Common myeloid progenitor, CD34-positive (primary cell): ENCODE measurements around the gene OR6J1.
"Not testable (repeated sequence)": the region's sequence is repeated elsewhere in the genome, so short reads cannot be mapped to it uniquely, and the experiment has no call there.

ENCODE experiments used
- CTCF ChIA-PET: fragments of 350-600 bp; sonication (Branson Sonifier 250); formaldehyde crosslinking; loops from one replicate; lab custom pipeline; 2021; ENCODE audit warnings: antibody characterized with exemption; lab: Charles Lee
- POLR2A ChIA-PET: fragments of 350-600 bp; sonication (Branson Sonifier 250); formaldehyde crosslinking; loops from one replicate; lab custom pipeline; 2021; ENCODE audit warnings: antibody characterized with exemption; lab: Charles Lee
- DNase-seq, 3 donors: peaks; one replicate each; pipeline versions ENCODE4 v3.0.0 to v3.0.0-alpha.2; 2013
- H3K27ac ChIP-seq, 2 experiments: 1 replicate in 1 of 2; 2 replicates in 1 of 2; pipeline ENCODE4 v1.7.0; 2013; ENCODE audit warnings: inconsistent platforms in 2 of 2, low read length in 2 of 2, mild to moderate bottlenecking in 2 of 2, low read depth in 1 of 2, moderate library complexity in 1 of 2; ENCODE audit not compliant: severe bottlenecking in 2 of 2, insufficient read depth in 1 of 2, poor library complexity in 1 of 2
- H3K27me3 ChIP-seq, 5 experiments: replicated peaks in 2 of 5; 1 replicate in 3 of 5; 2 replicates in 2 of 5; pipeline versions ENCODE4 v1.6.1 to v1.7.0; 2013; ENCODE audit warnings: low read length in 4 of 5, mild to moderate bottlenecking in 2 of 5, moderate library complexity in 2 of 5, inconsistent platforms in 1 of 5; ENCODE audit not compliant: insufficient read depth in 5 of 5, control insufficient read depth in 4 of 5
- H3K36me3 ChIP-seq, 4 experiments: 1 replicate in 2 of 4; 2 replicates in 2 of 4; pipeline versions ENCODE4 v1.6.1 to v1.7.0; 2013; ENCODE audit warnings: low read length in 3 of 4, control low read depth in 1 of 4, mild to moderate bottlenecking in 1 of 4; ENCODE audit not compliant: control insufficient read depth in 4 of 4, insufficient read depth in 4 of 4
- H3K4me1 ChIP-seq, 4 experiments: 1 replicate in 3 of 4; 2 replicates in 1 of 4; pipeline versions ENCODE4 v1.6.1 to v1.7.1; 2013; ENCODE audit warnings: low read length in 3 of 4, mild to moderate bottlenecking in 3 of 4, control low read depth in 1 of 4, inconsistent platforms in 1 of 4, moderate library complexity in 1 of 4; ENCODE audit not compliant: control insufficient read depth in 4 of 4, insufficient read depth in 4 of 4; ENCODE audit errors: control extremely low read depth in 1 of 4
- H3K4me3 ChIP-seq, 7 experiments: 1 replicate in 4 of 7; 2 replicates in 3 of 7; pipeline versions ENCODE4 v1.5.1 to v1.7.0; 2013; ENCODE audit warnings: mild to moderate bottlenecking in 7 of 7, low read length in 6 of 7, moderate library complexity in 6 of 7, inconsistent platforms in 2 of 7, low read depth in 2 of 7, control low read depth in 1 of 7; ENCODE audit not compliant: insufficient read depth in 4 of 7, control insufficient read depth in 1 of 7; ENCODE audit errors: extremely low read depth in 1 of 7
- H3K9me3 ChIP-seq, 5 experiments: 1 replicate in 4 of 5; 2 replicates in 1 of 5; pipeline versions ENCODE4 v1.6.1 to v1.7.1; 2013; ENCODE audit warnings: low read length in 4 of 5, mild to moderate bottlenecking in 2 of 5, inconsistent platforms in 1 of 5, low read depth in 1 of 5, moderate library complexity in 1 of 5; ENCODE audit not compliant: control insufficient read depth in 4 of 5, insufficient read depth in 2 of 5; ENCODE audit errors: control extremely low read depth in 1 of 5
- WGBS: methylation state at CpG from one replicate; pipeline ENCODE4 v1.1.5; 2013; ENCODE audit not compliant: insufficient coverage; 5-methylcytosine and 5-hydroxymethylcytosine counted together

Gene OR6J1

GRCh38 chr14:22683428-22683827 is 39.3 kb upstream of the OR6J1 start:
- CTCF ChIA-PET: interaction anchor here (0.9 to 1.3 kb wide), 2 partner anchors 20 to 24 kb away, joined by 3 read pairs; no protein-coding TSS in a partner anchor
- DNase-seq, H3K27me3 ChIP-seq, H3K4me1 ChIP-seq, H3K9me3 ChIP-seq, H3K4me3 ChIP-seq, POLR2A ChIA-PET, H3K27ac ChIP-seq, H3K36me3 ChIP-seq: not testable (repeated sequence)
- no CpG with 5 or more reads among the region's 3 CpGs for WGBS

GRCh38 chr14:22678221-22678620 is 34.1 kb upstream of the OR6J1 start:
- CTCF ChIA-PET: interaction anchor here (2.3 kb wide), 1 partner anchor 19 kb away, joined by 8 read pairs; no protein-coding TSS in a partner anchor
- Histone ChIP-seq H3K36me3 (no peaks in the 10 kb centered on the region), H3K27ac (no peak overlapping the region), H3K27me3 (peaks cover 0 to 4% (median 0%) of the 10 kb centered on the region in 5 experiments), H3K4me3 (no peak overlapping the region), H3K9me3 (peaks cover 0 to 4% (median 0%) of the 10 kb centered on the region in 5 experiments), H3K4me1 (no peaks in the 10 kb centered on the region)
- WGBS: no CpG with 5 or more reads among the region's 2 CpGs
- no peak for DNase-seq
- POLR2A ChIA-PET: no interaction called here

- not testable (repeated sequence) for DNase-seq, H3K27ac ChIP-seq, H3K4me3 ChIP-seq, H3K9me3 ChIP-seq, H3K4me1 ChIP-seq, H3K27me3 ChIP-seq, H3K36me3 ChIP-seq
- whole genome bisulfite sequencing: 92% methylated on average over 2 of the region's 2 CpGs
- ChIA-PET CTCF (interaction anchor here (2.3 kb wide), 1 partner anchor 19 kb away, joined by 8 read pairs; no protein-coding TSS in a partner anchor), POLR2A (interaction anchor here (0.7 kb wide), 1 partner anchor 171 kb away, joined by 3 read pairs; no protein-coding TSS in a partner anchor)
Observed at GRCh38 chr14:22677551-22677950, 33.4 kb upstream of the OR6J1 start.

GRCh38 chr14:22671622-22672021 is 27.5 kb upstream of the OR6J1 start:
- no peak overlapping the region for H3K4me3 ChIP-seq
- ChIA-PET CTCF (no interaction called here), POLR2A (no interaction called here)
- no peak overlapping the region for H3K27ac ChIP-seq
- H3K27me3 ChIP-seq: no peaks in the 10 kb centered on the region
- H3K9me3 ChIP-seq: no peaks in the 10 kb centered on the region
- H3K4me1 ChIP-seq: no peaks in the 10 kb centered on the region
- no peaks in the 10 kb centered on the region for H3K36me3 ChIP-seq
- no peak for DNase-seq

- CTCF ChIA-PET: interaction anchor here (1.5 to 1.8 kb wide), 2 partner anchors 10 to 16 kb away, joined by 4 to 7 read pairs; no protein-coding TSS in a partner anchor
- no peaks in the 10 kb centered on the region for H3K36me3 ChIP-seq
- no peaks in the 10 kb centered on the region for H3K4me1 ChIP-seq
- H3K27ac ChIP-seq: no peak overlapping the region
- 100% methylated on average over 1 of the region's 1 CpG for whole genome bisulfite sequencing
- no peaks in the 10 kb centered on the region for H3K9me3 ChIP-seq
- DNase-seq: no peak
- H3K27me3 ChIP-seq: peaks cover 0 to 1% (median 0%) of the 10 kb centered on the region in 5 experiments
- no peak overlapping the region for H3K4me3 ChIP-seq
- POLR2A ChIA-PET: no interaction called here
Observed at GRCh38 chr14:22668863-22669262, 24.7 kb upstream of the OR6J1 start.

- Histone ChIP-seq H3K36me3 (no peaks in the 10 kb centered on the region), H3K4me1 (no peaks in the 10 kb centered on the region), H3K27me3 (peaks cover 0 to 1% (median 0%) of the 10 kb centered on the region in 5 experiments), H3K9me3 (no peaks in the 10 kb centered on the region), H3K27ac (no peak overlapping the region), H3K4me3 (no peak overlapping the region)
- DNase-seq: no peak
- POLR2A ChIA-PET: no interaction called here
- CTCF ChIA-PET: interaction anchor here (1.5 to 1.8 kb wide), 2 partner anchors 9 to 15 kb away, joined by 4 to 7 read pairs; no protein-coding TSS in a partner anchor
Observed at GRCh38 chr14:22668417-22668816, 24.3 kb upstream of the OR6J1 start.

- CTCF ChIA-PET: interaction anchor here (1.5 to 1.8 kb wide), 2 partner anchors 9 to 15 kb away, joined by 4 to 7 read pairs; no protein-coding TSS in a partner anchor
- Histone ChIP-seq H3K27ac (no peak overlapping the region), H3K4me1 (no peaks in the 10 kb centered on the region), H3K9me3 (no peaks in the 10 kb centered on the region), H3K36me3 (no peaks in the 10 kb centered on the region), H3K4me3 (no peak overlapping the region), H3K27me3 (peaks cover 0 to 1% (median 0%) of the 10 kb centered on the region in 5 experiments)
- WGBS: 94% methylated on average over 2 of the region's 3 CpGs
- POLR2A ChIA-PET: no interaction called here
- no peak for DNase-seq
Observed at GRCh38 chr14:22667881-22668280, 23.7 kb upstream of the OR6J1 start.
